Thyroid gland (tissue), 4 donors: Measurements from ENCODE around the gene ALG12.

Experiments
- CTCF ChIP-seq, 6 experiments: fragments of 200-600 bp in 3 of 6; fragments of 450-650 bp in 3 of 6; sonication (generic) in 3 of 6; IDR thresholded peaks; one replicate each; pipeline ENCODE4 v1.5.1; 2016 to 2019; ENCODE audit warnings: antibody characterized with exemption in 6 of 6, mild to moderate bottlenecking in 2 of 6, inconsistent platforms in 1 of 6, moderate library complexity in 1 of 6
- POLR2A ChIP-seq, 2 donors: fragments of 450-650 bp; IDR thresholded peaks; one replicate each; pipeline ENCODE4 v1.6.1; 2017; ENCODE audit warnings: antibody characterized with exemption in 2 of 2, mild to moderate bottlenecking in 2 of 2, moderate library complexity in 1 of 2

GRCh38 chr22:49951678-49951985 is 33.4 kb upstream of the ALG12 start:
- no peak for TF ChIP-seq CTCF (IDR thresholded peaks at IDR 0.05)
- no peak for TF ChIP-seq POLR2A (IDR thresholded peaks at IDR 0.05)
